Uterus (tissue), 2 donors: Measurements from ENCODE around the gene CFTR.

ENCODE experiments used
- CTCF ChIP-seq, 4 experiments: fragments of 200-600 bp in 2 of 4; fragments of 450-650 bp in 2 of 4; sonication (generic) in 2 of 4; IDR thresholded peaks; one replicate each; pipeline ENCODE4 v1.5.1; 2016 to 2019; ENCODE audit warnings: antibody characterized with exemption in 4 of 4, mild to moderate bottlenecking in 2 of 4, moderate library complexity in 1 of 4
- POLR2A ChIP-seq, 2 donors: fragments of 450-650 bp; IDR thresholded peaks; one replicate each; pipeline ENCODE4 v1.6.1; 2016; ENCODE audit warnings: antibody characterized with exemption in 2 of 2, mild to moderate bottlenecking in 1 of 2, moderate library complexity in 1 of 2

DNA sequence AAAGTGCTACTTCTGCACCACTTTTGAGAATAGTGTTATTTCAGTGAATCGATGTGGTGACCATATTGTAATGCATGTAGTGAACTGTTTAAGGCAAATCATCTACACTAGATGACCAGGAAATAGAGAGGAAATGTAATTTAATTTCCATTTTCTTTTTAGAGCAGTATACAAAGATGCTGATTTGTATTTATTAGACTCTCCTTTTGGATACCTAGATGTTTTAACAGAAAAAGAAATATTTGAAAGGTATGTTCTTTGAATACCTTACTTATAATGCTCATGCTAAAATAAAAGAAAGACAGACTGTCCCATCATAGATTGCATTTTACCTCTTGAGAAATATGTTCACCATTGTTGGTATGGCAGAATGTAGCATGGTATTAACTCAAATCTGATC lies 110.4 kb downstream of the CFTR start:
- TF ChIP-seq CTCF (IDR thresholded peaks at IDR 0.05) (no peak), POLR2A (IDR thresholded peaks at IDR 0.05) (no peak)
